AG20443 (cell line): ENCODE results near the gene IRX5.

Experiments
- DNase-seq: peaks from one replicate; pipeline ENCODE4 v3.0.0; 2012; ENCODE audit warnings: low spot score, mixed read lengths

Gene IRX5

DNA sequence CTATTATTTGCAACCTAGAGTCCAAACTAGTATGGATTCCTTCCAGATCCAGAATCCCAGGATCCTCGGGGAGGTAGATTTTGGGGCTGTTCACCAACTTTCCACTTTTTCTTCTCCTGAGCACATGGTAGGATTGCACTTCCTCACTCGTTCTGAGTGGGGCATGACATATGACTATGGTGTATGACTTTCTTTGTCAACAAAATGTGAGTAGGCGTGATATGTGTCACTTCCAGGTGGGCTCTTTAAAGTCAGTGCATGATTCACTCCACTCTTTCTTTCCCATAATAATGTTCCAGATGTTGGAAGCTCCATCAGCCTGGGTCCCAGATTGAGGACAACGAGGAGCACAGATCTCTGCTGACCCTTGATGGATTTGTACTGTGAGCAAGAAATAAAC, 21.5 kb downstream of the IRX5 start:
- no peak for DNase-seq

DNA sequence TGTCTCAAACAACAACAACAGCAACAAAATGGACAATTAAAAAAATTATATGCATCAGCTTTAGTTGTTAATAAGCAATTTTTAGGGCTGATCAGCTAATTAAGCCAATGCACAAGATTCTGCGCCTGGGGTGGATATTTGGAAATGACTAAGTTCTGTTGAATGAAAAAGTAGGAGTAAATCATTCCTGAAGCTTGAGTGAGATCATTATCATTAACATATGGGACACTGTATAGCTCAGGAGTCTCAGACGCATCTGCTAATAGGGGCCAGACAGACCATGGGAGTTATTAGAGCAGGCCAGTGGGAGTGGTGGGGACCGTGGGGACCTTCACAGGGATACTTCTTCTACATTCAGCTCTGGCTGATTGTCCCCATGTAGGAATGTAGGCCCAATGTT, 22.8 kb downstream of the IRX5 start:
- DNase-seq, result no peak

DNA sequence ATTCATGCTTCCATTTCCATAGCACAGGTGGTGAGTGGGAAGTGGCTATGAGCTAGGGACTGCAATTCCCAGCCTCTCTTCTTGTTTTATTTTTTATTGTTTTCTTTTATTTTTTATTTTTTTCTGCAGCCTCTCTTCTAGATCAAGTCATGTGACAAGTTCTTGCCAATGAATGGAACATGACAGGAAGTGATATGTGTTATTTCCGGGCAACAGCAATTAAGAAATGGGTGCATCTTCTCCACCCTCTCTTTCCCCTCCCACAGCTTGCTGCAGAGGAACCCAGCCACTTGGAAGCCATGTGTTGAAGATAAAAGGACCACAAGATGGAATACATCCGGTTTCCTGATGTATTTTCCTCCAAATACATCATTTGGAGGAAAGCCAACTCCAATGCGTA, 23.6 kb downstream of the IRX5 start:
- no peak for DNase-seq

DNA sequence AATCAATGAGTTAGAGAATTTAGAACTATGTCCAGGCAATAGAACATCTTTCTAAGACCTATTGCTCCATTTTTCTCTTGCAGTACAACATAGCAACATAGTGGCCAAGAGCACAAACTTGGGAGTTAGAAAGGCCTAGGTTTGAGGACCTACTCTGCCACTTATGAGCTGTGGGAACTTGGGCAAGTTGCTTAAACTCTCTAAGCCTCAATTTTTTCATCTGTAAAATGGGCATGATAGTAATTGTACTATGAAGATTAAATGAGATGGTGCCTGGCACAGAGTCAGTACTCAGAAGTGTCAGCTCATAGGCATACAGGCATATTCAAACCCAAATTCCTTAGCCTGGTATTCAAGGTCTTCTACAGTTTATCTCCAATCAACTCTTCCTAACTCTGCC, 25.1 kb downstream of the IRX5 start:
- DNase-seq, result no peak

DNA sequence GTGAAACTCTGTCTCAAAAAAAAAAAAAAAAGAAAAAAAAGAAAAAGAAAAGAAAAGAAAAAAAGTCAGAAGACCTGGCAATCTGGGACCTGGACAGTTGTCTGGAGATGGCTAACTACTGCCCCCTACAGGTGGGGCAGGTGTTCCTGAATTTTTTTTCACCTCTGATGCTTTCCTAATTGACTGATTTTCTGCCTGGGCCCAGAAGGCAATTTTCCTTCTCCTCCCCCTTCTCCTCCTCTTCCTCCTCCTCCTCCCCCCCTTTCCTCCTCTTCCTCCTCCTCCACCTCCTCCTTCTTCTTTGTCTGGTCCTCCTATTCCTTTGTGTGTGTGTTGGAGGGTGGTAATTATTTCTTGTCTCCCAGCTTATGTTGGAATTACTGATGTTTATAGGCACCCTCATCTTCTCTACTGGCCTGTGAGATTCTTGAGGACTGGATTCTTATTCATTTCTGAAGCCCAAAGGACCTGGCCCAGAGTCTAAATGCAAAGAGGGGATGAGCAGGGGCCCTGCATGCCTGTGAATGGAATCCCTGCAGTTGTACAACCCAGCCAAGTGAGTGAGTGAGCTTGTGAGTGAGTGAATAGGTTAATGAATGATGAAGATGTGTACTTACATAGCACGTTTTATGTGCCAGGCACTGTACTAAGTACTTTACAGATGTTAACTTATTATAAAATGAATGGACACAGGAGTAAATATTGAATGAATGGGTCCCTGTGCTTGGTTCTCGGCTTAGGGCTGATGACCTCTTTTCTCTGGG, 26.9 kb downstream of the IRX5 start:
- DNase-seq, result no peak

DNA sequence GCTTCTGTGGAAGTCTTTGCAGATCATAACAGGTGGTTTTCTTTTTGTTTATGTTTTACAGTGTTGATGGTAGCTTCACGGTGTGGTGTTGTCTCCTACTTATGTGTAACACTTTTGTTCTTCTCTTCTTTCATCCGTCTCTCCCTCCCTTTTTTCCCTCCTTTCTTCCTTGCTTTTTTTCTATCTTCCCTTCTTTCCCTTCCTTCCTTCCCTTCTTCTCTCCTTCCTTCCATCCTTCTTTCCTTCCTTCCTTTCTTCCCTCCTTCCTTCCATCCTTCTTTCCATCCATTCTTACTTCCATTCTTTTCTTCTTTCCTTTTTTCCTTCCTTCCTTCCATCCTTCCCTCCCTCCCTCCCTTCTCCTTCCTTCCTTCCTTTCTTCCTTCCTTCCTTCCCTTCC, 31.4 kb downstream of the IRX5 start:
- DNase-seq, result no peak

DNA sequence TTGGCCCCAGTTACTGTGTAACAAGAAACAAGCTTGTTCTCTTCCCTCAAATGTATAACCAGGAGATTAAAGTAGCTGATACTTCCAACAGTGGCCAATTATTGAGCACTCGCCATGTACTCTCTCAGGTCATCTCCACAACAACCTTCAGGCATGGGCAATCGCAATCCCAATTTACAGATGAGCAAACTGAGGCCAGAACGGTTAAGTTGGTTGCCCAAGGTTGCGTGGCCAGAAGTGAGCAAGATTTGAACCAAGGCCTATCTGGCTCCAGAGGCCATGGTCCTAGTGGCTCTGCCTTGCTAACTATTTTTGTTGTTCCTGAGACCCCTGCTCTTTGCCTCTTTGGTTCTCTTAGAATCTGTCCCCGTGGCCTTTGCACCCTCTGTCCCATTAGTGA, 33.6 kb downstream of the IRX5 start:
- DNase-seq, result no peak

DNA sequence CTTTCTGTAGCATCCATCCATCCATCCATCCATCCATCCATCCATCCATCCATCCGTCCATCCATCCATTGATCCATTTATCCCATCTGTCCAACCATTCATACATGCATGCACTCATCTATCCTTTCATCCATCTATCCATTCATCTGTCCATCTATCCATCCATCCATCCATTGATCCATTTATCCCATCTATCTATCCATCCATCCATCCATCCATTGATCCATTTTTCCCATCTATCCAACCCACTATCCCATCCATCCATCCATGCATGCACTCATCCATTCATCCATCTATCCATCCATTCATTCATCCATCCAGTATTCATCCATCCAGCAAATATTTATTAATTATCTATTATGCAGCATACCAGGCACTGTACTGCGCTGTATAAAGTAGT, 34.8 kb downstream of the IRX5 start:
- no peak for DNase-seq

DNA sequence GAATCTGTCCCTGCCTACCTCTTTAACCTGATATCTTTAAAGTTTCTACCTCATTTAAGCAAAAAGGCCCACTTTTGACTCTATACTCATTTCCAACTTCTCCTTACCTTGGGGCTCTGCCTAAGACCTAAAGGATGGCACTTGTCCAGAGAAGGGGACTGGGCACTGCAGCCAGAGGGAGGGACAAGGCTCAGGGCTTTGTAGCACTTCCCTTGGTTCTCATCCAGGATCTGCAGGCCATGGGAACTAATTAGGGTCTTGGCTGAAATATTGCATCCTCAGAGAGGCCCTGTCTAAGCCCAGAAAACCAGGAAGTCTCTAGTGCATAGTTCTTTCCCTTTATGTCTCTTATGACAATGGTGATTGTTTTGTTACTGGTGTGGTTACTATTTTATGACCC, 37.3 kb downstream of the IRX5 start:
- no peak for DNase-seq

DNA sequence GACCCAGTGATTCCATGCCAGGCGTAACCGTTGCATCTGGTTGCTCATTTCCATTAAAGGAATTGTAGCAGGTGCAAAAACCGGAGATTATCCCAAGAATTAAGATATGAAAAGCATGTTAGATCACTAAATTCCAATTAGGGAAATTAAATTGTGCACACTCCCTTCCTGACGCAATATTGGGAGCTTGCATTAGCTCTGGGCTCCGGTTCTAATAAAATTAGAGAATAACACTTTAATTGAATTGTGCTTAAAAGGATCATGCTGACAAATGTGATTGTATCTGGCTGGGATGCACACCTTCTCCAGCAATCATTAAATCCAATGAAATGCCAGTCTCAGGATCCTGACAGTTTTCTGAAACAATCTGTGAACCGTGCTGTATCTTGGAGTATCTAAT, 38.1 kb downstream of the IRX5 start:
- no peak for DNase-seq

DNA sequence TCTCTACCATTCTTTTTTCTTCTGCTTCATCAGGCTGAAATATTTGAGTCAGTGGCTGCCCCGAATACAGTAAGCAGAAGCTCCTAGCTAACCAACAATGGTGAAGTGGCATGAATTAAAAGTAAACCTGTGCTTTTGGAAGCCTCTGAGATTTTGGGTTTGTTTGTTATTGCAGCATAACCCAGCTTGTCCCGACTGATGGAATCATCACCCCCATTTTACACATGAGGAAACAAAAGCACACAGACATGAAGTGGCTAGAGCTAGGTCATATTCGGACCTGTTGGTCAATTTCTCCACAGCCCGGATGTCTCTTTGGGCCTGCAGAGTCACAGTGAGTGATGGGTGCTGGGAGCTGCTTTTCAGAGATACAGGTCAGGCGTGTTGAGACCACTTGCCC, 39.4 kb downstream of the IRX5 start:
- no peak for DNase-seq

DNA sequence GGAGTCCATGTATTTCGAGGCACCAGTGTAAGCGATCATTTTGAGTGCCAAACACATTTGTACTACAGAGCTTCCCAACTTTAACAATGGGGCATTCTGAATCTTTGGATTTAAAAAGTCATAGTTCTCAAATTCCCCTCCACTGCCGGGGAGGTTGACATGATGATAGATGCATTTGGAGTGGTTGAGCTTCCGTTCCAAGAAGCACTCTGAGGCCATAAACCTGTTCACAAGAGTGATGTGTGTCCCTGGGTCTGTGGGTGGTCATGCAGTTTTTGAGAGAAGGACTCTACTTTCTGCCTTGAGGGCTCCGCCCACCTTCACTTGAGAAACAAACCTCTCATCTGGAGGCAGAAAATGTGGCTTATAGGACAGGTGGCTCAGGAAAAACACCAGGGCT, 43.7 kb downstream of the IRX5 start:
- DNase-seq, result no peak

DNA sequence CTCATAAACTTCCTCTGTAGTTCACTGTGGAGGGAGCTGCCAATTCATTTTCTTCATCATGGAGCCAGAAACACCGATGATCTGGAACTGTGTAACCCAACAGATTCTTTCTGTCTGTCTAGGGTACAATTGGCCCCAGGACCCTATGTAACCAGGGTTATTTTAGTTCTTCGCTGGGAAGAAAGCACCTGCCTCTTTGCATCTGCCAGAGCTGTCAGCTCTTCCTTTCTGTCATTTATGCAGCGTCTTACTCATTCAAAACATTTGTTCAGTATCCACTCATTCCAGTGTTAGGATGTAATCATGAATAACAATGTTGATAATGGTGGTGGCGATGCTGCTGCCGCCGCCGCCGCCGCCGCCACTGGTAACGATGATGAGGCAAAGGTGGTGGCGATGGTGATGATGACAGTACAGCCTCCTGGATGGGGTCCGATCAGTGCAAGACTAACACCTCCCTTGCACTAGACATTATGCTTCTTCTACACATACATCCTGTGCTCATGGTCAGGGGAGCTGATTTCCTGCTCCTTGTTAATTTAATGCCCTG, 46.1 kb downstream of the IRX5 start:
- DNase-seq, result no peak

DNA sequence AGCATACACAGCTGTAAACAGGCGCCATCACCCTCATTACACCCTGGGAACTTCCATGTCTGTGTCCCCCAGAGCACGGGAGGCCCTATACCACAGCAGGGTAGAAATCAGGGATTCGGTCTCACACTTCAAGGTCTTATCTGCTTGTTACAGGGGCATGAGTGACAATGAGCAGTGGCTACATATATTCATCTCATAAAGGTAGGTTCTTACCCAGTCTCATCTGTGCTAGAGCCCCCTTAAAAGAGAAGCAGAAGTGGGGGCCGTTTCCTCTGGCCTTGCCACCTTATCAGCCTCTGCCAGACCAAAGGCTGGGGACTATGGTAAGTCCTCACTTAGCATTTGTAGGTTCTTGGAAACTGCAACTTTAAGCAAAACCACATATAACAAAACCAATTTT, 46.5 kb downstream of the IRX5 start:
- no peak for DNase-seq

DNA sequence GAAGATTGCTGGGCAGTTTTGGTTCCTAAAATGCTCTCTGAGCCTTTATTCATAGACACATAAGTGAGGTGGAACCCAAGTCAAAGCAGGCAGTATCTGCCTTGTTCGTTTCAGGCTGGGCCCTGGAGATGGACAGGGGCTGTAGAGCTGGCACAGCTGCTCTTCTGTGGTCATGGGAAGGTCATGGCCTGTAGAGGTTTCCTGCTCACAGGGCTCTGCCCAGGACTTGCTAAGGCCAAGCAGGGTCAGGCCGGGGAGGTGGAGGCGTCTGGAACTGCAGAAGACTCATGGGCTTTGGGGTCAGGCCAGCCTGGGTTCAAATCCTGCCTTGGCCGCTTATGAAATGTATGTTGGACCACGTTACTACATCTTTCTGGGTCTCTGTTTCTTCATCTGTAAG, 50.2 kb downstream of the IRX5 start:
- no peak for DNase-seq
